GM13977 (cell line): ENCODE results near the gene ADA.
"Not testable (repeated sequence)": the region's sequence is repeated elsewhere in the genome, so short reads cannot be mapped to it uniquely, and the experiment has no call there.

Source experiments
- DNase-seq: peaks from one replicate; pipeline ENCODE4 v3.0.0; 2012; ENCODE audit warnings: low spot score
- in situ Hi-C: fragments of 300-500 bp; cut with MboI; formaldehyde crosslinking; loops from one replicate; pipeline ENCODE4 v1.12.0; 2022; ENCODE audit warnings: low sequenced_read_pairs, low pct_unique_long_range_greater_than_20kb, mixed read lengths, inconsistent platforms; ENCODE audit not compliant: unreplicated experiment
- TF ChIP-seq, protein P1 (sequence below): IDR thresholded peaks from 2 replicates; pipeline ENCODE4 v1.5.1; 2012; ENCODE audit warnings: mild to moderate bottlenecking, control low read depth; ENCODE audit not compliant: insufficient read depth; ENCODE audit errors: extremely low read depth, missing control alignments

The ADA gene

DNA sequence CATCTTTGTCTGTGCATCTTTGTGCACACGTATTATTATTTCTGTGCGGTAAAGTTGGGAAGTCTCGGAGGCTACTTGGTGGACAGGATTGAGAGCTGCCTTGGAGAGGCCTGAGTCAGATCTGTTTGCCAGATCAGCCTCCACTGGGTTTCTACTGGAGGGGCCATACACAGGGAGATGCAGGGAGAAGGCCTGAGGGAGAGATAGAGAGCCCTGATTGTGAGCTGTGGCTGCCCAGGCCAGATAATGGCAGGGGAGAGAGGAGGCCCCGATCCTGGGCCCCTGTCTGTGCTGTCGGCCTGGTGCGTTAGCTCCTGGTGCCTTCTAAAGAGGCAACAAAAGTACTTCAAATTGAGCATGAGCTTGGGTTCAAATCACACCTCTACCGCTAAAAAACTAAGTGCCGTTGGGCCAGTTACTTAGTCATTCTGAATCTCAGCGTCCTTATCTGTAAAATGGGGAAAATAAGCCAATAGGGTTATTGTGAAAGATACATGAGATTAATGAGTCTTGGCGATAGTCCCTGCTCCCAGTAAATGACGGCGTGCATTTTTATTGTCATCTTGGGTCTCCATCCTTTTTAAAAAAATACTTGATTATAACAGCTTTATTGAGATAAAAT lies 27.6 kb upstream of the ADA start:
- in situ Hi-C loops, result no loop called here
- TF ChIP-seq, protein P1, sequence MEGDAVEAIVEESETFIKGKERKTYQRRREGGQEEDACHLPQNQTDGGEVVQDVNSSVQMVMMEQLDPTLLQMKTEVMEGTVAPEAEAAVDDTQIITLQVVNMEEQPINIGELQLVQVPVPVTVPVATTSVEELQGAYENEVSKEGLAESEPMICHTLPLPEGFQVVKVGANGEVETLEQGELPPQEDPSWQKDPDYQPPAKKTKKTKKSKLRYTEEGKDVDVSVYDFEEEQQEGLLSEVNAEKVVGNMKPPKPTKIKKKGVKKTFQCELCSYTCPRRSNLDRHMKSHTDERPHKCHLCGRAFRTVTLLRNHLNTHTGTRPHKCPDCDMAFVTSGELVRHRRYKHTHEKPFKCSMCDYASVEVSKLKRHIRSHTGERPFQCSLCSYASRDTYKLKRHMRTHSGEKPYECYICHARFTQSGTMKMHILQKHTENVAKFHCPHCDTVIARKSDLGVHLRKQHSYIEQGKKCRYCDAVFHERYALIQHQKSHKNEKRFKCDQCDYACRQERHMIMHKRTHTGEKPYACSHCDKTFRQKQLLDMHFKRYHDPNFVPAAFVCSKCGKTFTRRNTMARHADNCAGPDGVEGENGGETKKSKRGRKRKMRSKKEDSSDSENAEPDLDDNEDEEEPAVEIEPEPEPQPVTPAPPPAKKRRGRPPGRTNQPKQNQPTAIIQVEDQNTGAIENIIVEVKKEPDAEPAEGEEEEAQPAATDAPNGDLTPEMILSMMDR, result no peak
- DNase-seq, result no peak

DNA sequence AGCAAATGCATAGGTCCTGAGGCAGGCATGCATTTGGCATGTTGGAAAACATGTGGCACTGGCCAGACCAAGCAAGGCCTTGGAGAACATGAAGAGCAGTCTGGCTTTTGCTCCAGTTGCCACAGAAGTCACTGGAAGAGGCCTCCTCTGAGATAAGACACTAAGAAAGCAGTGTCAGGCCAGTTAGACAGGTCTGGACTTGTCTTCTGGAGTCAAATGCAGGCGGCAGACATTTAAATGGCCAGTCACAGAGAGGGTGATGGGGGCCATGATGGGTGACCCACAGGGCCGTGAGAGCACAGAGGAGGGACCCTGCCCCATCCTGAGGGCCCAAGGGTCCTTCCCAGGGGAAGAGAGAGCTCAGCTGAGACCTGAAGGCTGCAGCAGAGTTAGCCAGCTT lies 26.7 kb upstream of the ADA start:
- no peak for DNase-seq
- TF ChIP-seq, protein P1, result no peak
- in situ Hi-C loops, result no loop called here

DNA sequence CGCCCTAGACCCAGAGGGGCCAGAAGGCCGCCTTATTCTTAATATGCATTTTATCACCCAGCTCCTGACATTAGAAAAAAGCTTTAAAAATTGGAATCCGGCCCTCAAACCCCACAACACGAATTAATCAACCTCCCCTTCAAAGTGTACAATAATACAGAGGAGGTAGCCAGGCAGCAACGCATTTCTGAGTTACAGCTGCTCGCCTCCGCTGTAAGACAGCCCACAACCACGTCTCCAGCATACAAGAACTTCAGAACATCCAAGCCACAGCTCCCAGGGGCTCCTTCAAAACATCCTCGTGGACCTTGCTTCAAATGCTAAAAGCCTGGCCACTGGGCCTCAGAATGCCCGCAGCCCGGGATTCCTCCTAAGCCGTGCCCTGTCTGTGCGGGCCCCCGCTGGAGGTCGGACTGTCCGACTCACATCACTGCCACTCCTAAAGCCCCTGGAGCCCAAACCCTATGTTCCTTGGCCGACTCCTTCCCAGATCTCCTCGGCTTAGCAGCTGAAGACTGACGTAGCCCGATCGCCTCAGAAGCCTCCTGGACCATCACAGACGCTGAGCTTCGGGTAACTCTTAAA lies 20.9 kb upstream of the ADA start:
- DNase-seq, in situ Hi-C loops: not testable (repeated sequence)

DNA sequence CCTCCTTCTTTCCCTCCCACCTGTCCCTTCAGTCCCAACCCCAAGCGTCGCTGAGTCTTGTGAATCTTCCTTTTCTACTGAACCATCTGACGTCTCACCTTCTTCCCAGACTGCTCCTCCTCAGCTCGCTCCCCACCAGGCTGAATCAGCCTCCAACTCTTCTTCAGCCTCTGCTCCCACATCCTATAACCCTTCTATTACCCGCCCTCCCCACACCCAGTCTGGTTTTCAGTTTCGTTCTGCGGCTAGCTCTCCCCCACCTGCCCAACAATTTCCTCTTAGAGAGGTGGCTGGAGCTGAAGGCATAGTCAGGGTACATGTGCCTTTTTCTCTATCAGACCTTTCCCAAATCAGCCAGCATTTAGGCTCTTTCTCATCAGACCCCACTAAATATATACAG lies 20.0 kb upstream of the ADA start:
- in situ Hi-C loops, result not testable (repeated sequence)
- DNase-seq, result peak; percentile 45

DNA sequence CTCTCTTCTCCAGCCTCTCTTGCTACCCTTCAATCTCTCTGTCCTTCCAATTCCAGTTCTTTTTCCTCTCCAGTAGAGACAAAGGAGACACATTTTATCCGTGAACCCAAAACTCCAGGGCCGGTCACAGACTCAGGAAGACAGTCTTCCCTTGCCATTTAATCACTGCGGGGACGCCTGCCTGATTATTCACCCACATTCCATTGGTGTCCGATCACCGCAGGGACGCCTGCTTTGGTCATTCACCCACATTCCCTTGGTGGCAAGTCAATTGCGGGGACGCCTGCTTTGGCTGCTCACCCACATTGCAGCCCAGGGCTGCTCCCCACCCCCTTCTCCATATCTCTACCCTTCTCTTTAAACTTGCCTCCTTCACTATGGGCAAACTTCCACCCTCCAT lies 19.4 kb upstream of the ADA start:
- in situ Hi-C loops, DNase-seq: not testable (repeated sequence)

DNA sequence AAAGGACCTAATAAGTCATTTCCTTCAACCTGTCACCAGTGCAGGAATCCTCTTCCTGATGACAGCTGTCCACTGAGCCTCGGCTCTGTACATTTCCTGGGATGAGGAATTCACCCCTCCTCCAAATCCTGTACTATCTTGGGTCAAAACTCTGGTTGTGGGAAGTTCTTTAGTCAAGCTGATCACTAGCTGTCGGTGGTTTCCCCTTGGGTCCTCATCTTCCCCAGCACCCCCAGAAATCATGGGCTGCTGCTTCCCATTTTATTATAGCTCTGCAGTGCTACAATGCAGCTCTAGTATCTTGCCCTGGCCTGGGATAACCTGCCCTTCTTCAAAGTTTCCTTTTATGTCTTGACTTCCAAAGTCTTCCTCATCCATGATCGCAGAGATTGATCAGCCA lies 14.6 kb upstream of the ADA start:
- DNase-seq, result no peak
- TF ChIP-seq, protein P1, result no peak
- in situ Hi-C loops, result no loop called here

DNA sequence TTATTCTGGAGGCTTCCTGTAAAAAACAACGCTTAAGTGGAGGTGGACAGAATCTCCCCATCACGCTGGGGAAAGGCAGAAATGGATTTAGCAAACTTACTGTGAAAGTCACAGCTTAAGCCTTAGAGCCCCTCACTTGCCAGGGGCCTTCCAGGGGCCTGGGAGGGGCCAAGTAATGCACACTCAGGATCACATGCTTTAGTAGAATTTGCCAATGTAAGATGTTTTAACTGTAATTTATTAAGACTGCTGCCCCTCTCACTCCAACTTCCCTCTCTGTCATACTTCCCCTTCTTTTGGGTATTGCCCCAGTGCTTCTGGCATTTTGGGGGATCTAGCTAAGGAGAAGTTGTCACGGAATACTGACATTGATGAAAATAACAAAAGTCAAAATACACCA lies 12.6 kb upstream of the ADA start:
- TF ChIP-seq, protein P1, result no peak
- in situ Hi-C loops, result no loop called here
- DNase-seq, result no peak

DNA sequence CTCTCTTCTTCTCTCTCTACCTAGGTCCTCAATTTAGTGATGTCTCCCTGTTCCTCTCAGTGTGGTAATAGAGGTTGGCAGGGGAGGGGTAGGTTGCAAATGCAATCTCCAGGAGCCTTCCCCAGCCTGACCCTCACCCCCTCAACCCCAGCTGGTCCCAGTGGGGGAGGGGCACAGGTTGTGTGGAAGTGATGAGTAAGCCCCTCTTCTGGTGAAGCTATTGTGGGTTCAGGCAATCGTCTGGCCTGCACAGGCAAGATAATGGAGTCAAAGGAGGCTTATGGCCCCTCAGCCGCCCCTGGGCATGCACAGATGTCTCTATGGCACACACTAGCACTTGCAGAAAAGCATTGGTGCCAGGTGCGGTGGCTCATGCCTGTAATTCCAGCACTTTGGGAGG lies 10.8 kb upstream of the ADA start:
- TF ChIP-seq, protein P1, result no peak
- in situ Hi-C loops, result no loop called here
- no peak for DNase-seq
